Upper lobe of right lung (tissue), 1 donor: Measurements from ENCODE around the gene APOC4. TPM values are rescaled to one million over a fixed set of nuclear protein-coding genes. Genes with fewer than 3 reads are reported as not detected.

Experiments used
- ATAC-seq: fragments of 200-7000 bp; cut with Tn5 transposase; one replicate; pipeline ENCODE4 v1.9.1; 2020; ENCODE audit warnings: mild to moderate bottlenecking, moderate library complexity
- DNase-seq: peaks from one replicate; pipeline ENCODE4 v3.0.0-alpha.2; 2020
- H3K27ac ChIP-seq: fragments of 200-600 bp; one replicate; pipeline ENCODE4 v1.8.0; 2022
- H3K27me3 ChIP-seq: fragments of 200-600 bp; one replicate; pipeline ENCODE4 v1.8.0; 2022; ENCODE audit warnings: mild to moderate bottlenecking
- H3K36me3 ChIP-seq: fragments of 200-600 bp; one replicate; pipeline ENCODE4 v1.8.0; 2022
- H3K4me1 ChIP-seq: fragments of 200-600 bp; one replicate; pipeline ENCODE4 v1.8.0; 2022
- H3K4me3 ChIP-seq: fragments of 200-600 bp; one replicate; pipeline ENCODE4 v1.8.0; 2022; ENCODE audit warnings: mild to moderate bottlenecking
- H3K9me3 ChIP-seq: fragments of 200-600 bp; one replicate; pipeline ENCODE4 v1.8.0; 2022
- intact Hi-C: fragments of 100-400 bp; cut with DNase I; formaldehyde crosslinking; loops from one replicate; pipeline ENCODE4 v1.11.0; 2022
- total RNA-seq: library from RNA; stranded (reverse); fragmentation: NEBNext Ultra II Directional; extraction: Animal tissue kit (Norgen Biotek cat#: 25700); gene quantifications from one replicate; pipeline ENCODE4 v1.2.1, GENCODE V29; 2021
- TF ChIP-seq, protein P1 (sequence below): fragments of 200-600 bp; IDR thresholded peaks from one replicate; pipeline ENCODE4 v1.8.0; 2022; ENCODE audit warnings: antibody characterized with exemption
- donor health status: DM: no; HTN: yes; CAD: no; lungs with severe emphysema.

Gene APOC4
- total RNA-seq, 1 donor from 2014 or later, result not detected

DNA sequence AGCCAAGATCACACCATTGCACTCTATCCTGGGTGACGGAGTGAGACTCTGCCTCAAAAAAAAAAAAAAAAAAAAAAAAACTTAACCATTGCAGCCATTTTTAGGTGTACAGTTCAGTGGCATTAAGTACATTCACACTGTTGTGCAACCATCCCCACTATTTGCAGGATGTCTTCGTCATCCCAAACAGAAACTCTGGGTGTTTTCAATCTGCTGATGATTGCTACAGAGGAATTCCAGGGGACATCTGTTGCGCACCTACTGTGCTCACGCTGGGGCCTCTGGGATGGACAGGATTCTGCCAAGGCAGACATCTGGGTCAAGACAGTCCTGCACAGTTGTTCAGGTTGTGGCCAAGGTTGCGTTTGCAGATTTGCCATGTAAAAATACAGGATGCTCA is 2.4 kb upstream of the APOC4 start:
- no peak for DNase-seq
- TF ChIP-seq, protein P1, sequence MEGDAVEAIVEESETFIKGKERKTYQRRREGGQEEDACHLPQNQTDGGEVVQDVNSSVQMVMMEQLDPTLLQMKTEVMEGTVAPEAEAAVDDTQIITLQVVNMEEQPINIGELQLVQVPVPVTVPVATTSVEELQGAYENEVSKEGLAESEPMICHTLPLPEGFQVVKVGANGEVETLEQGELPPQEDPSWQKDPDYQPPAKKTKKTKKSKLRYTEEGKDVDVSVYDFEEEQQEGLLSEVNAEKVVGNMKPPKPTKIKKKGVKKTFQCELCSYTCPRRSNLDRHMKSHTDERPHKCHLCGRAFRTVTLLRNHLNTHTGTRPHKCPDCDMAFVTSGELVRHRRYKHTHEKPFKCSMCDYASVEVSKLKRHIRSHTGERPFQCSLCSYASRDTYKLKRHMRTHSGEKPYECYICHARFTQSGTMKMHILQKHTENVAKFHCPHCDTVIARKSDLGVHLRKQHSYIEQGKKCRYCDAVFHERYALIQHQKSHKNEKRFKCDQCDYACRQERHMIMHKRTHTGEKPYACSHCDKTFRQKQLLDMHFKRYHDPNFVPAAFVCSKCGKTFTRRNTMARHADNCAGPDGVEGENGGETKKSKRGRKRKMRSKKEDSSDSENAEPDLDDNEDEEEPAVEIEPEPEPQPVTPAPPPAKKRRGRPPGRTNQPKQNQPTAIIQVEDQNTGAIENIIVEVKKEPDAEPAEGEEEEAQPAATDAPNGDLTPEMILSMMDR, result no peak

GRCh38 chr19:44943801-44944249 is 1.8 kb downstream of the APOC4 start:
- H3K27me3 ChIP-seq, result no peaks in the 10 kb centered on the region
- peak overlapping the region; percentile 17 for H3K27ac ChIP-seq
- no peaks in the 10 kb centered on the region for H3K36me3 ChIP-seq
- DNase-seq (peak; percentile 91), ATAC-seq (peak; percentile 93)
- no peak overlapping the region for H3K4me3 ChIP-seq
- TF ChIP-seq, protein P1, result no peak
- intact Hi-C loops, result no loop called here
- H3K9me3 ChIP-seq, result no peaks in the 10 kb centered on the region
- no peaks in the 10 kb centered on the region for H3K4me1 ChIP-seq

More for the DNA sequence above, 2.4 kb upstream of the APOC4 start:
- Histone ChIP-seq H3K9me3 (no peaks in the 10 kb centered on the region), H3K4me1 (no peaks in the 10 kb centered on the region), H3K36me3 (no peaks in the 10 kb centered on the region), H3K4me3 (no peak overlapping the region), H3K27ac (no peak overlapping the region), H3K27me3 (no peaks in the 10 kb centered on the region)
- ATAC-seq, result no peak
- intact Hi-C loops, result no loop called here

GRCh38 chr19:44947041-44947581 is 5.1 kb downstream of the APOC4 start:
- no peak overlapping the region for H3K4me3 ChIP-seq
- H3K27ac ChIP-seq, result no peak overlapping the region
- ATAC-seq (no peak), DNase-seq (no peak)
- peaks cover 12% of the 10 kb centered on the region for H3K36me3 ChIP-seq
- H3K9me3 ChIP-seq, result no peaks in the 10 kb centered on the region
- intact Hi-C loops, result no loop called here
- H3K27me3 ChIP-seq, result no peaks in the 10 kb centered on the region
- H3K4me1 ChIP-seq, result no peaks in the 10 kb centered on the region
- TF ChIP-seq, protein P1, result no peak

DNA sequence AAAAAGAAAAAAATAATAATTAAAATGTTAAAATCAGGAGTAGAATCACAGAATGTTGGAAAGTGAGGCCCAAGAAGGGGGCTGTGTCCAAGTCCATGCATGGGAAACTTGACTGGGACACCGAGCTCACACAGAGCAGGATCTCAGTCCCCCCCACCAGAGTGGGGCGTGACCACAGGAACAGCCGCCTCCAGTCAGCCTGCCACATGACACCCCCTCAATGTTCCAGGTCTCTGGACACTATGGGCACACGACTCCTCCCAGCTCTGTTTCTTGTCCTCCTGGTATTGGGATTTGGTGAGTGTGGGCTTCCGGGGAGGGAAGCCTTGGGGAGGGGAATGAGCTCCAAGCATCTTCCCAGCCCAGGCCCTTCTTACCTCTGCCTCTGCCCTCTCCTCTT is 6.2 kb downstream of the APOC4 start:
- Histone ChIP-seq H3K4me1 (no peaks in the 10 kb centered on the region), H3K9me3 (no peaks in the 10 kb centered on the region), H3K36me3 (peaks cover 12% of the 10 kb centered on the region), H3K27me3 (no peaks in the 10 kb centered on the region), H3K4me3 (no peak overlapping the region), H3K27ac (no peak overlapping the region)
- peak; percentile 42 for ATAC-seq
- TF ChIP-seq, protein P1, result no peak
- no peak for DNase-seq
- intact Hi-C loops, result no loop called here

- Histone ChIP-seq H3K9me3 (no peaks in the 10 kb centered on the region), H3K27me3 (no peaks in the 10 kb centered on the region), H3K36me3 (peaks cover 12% of the 10 kb centered on the region), H3K27ac (no peak overlapping the region), H3K4me1 (peaks cover 2% of the 10 kb centered on the region), H3K4me3 (no peak overlapping the region)
- intact Hi-C loops, result no loop called here
- DNase-seq, result no peak
- TF ChIP-seq, protein P1, result no peak
- ATAC-seq, result no peak
Measured at GRCh38 chr19:44948763-44949374, 6.8 kb downstream of the APOC4 start.
